AG20443 (cell line): Measurements from ENCODE around the gene PSKH1.
"Not testable (repeated sequence)": the region's sequence is repeated elsewhere in the genome, so short reads cannot be mapped to it uniquely, and the experiment has no call there.

ENCODE experiments used
- DNase-seq: peaks from one replicate; pipeline ENCODE4 v3.0.0; 2012; ENCODE audit warnings: low spot score, mixed read lengths

PSKH1 gene

DNA sequence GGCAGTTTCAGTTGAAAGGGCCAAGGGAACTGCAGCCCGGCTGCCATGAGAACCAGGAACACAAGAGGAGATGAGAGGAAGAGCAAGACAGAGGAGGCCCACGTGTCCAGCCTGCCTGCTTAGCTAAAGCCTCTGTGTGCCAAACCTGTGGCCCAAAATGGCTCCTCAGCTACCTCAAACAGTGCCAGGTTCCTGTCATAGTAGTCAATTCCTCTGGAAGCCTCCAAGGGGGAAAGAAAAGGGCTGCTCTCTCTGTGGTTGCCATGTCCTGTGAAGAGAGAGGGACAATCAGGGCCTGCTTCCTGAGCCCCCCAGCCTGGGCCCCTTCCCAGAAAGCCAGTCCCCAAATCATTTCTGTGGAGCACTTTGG lies 70.2 kb downstream of the PSKH1 start:
- no peak for DNase-seq

GRCh38 chr16:67963662-67964321 lies 70.7 kb downstream of the PSKH1 start:
- no peak for DNase-seq

- no peak for DNase-seq
These were observed 71.5 kb downstream of the PSKH1 start for GRCh38 chr16:67964477-67965131.

DNA sequence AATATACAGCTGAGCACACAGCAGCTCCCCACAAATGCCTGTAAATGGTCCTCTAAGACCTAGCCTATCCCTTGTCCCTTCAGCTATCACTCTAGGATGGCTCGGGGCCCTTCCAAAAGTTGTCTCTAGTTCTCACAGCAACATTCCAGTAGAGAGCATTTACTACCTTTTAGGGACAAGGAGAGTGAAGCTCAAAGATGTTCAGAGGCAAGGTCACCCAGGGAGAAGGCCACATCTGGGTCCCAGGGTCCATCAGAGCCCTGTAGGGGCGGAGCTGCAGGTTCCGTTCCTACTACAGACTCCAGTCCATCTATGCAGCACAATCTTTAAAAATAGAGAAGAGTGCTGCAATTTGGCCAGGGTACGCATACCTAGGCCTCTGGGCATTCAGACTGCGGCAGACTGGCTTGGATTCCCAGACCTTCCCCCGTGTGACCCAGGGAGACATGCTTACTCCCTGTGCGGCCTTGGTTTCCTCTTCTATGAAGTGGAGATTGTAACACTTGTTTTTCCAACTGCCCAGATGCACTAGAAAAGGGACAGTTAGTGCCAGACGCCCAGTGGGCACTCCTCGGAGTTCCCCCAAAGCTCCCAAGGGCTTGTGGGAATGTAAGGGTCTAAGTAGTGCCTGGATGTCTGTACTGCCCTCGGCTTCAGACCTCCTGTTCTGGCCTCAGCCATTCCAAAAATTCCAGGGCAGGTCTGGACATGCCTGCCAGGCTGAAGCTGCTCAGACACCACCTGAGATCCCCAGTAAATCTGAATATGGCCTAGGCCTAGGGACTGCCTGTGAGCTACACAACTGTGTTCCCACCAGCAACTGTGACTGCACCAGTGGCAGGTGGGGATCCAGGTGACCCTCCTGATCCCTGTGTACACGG lies 72.9 kb downstream of the PSKH1 start:
- no peak for DNase-seq

DNA sequence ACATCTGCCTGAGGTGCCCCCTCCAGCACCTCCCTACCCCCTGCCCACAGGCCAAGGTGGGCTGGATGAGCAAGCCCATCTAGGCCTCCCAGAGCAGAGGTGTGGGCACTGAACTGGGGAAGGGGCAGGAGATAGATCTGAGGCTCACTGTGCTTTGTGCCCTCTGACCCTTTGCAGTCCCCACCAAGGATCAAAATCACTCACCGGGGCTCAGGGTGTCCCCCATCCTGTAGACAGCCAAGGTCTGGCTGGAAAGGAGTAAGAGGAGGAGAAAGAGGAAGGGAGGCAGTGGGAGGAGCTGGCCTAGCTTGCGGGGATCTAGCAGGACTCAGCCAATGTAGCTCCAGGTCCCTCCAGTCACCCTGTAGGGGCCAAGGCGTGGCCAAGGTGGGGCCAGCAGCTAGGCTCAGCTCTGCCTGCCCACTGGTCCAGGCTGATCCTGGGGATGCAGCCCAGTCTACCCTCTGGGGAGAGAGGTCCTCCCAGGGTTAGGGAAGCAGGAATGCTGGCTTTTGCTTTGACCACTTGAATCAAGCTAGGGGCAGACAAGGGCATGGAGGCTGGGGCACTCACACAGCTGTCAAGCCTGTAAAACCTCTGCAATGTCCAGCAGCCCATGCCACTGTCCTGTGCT lies 73.6 kb downstream of the PSKH1 start:
- peak; percentile 70 for DNase-seq

GRCh38 chr16:67967183-67967957 lies 74.3 kb downstream of the PSKH1 start:
- no peak for DNase-seq

DNA sequence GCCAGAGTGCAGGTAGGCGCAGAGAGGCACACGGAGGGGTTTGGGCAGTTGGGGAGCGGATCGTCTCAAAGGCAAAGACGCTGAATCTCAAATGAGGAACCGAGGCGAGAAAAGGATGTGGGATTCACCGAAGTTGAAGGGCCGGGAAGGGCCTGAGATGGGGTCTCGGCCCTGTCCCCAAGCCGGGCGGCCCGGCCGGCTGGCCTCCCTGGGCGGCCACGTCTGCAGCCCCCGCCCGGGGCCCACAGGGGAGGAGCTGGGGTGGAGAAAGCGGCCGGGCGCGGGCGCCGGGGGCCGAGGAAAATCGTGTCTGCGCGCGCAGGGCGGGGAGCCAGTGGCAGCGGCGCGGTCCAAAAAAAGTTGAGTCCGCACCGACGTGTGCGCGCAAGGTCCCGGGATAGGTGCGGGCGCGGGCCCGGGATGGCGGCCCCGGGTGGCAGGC lies 74.9 kb downstream of the PSKH1 start:
- peak; percentile 83 for DNase-seq

DNA sequence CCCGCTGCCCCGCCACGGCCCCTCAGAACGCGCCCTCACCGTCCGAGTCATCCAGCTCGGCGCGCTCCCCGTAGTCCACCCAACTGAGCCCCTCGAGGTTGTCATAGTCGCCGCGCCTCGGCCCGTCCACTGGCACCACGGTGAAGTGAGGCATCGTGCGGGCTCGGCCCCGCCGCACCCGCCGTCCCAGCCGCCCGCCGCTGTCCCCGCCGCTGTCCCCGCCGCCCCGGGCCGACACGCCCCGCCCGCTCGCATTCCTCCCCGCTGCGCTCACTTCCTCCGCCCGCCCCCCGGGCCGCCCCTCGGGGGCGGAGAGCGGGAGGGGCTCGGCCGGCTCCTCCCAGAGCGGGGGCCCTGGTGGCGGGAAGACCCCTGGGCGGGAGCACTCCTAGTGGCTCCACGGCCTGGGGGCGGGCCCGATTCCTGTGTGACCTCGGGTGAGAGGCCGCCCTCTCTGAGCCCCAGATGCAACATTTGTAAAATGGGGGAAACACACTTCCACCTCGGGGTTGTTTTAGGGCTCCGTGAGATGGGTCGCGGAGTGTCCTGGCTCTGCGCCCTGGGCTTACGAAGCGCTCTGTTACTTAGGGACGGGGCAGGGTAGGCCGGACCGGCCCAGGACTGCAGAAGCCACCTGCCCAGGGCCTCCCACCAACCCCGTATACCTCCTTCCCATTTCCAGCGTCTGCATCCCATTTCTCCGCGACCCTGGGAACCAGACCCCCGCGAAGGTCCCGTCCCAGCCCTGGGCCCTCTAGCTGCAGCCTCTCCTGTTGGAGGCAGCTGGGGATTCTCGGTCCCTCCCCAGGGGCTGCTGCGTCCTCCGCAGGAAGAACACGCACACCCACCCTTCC lies 75.6 kb downstream of the PSKH1 start, which contains the start of gene SLC12A4:
SLC12A4 (minus strand) TSS at position 238 of the 854 bp plus-strand sequence; CDS start at position 154, 84 bp downstream.
- peak; percentile 98 for DNase-seq

GRCh38 chr16:67969254-67970039 lies 76.4 kb downstream of the PSKH1 start:
- no peak for DNase-seq

DNA sequence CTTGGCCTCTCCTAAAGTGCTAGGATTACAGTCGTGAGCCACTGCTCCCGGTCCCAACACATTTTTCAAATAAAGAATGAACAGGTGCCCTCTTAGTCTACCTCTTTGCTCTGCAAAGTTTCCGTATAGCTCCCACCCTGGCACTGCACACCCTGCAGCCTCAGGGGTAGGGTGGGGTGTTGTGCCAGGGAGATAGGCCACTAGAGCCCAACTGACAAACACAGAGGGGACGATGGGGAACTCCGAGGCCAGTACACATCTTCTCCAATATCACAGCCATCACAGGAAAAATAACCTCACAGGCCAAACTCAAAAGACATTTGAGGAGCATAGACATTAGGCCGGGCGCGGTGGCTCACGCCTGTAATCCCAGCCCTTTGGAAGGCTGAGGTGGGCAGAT lies 78.1 kb downstream of the PSKH1 start:
- DNase-seq, result no peak

GRCh38 chr16:67972285-67972684 lies 79.2 kb downstream of the PSKH1 start:
- not testable (repeated sequence) for DNase-seq

- DNase-seq, result no peak
These were observed 82.5 kb downstream of the PSKH1 start for GRCh38 chr16:67975321-67976105.

GRCh38 chr16:67976205-67976604 lies 83.2 kb downstream of the PSKH1 start:
- no peak for DNase-seq

GRCh38 chr16:67977005-67977404 lies 84.0 kb downstream of the PSKH1 start:
- no peak for DNase-seq

DNA sequence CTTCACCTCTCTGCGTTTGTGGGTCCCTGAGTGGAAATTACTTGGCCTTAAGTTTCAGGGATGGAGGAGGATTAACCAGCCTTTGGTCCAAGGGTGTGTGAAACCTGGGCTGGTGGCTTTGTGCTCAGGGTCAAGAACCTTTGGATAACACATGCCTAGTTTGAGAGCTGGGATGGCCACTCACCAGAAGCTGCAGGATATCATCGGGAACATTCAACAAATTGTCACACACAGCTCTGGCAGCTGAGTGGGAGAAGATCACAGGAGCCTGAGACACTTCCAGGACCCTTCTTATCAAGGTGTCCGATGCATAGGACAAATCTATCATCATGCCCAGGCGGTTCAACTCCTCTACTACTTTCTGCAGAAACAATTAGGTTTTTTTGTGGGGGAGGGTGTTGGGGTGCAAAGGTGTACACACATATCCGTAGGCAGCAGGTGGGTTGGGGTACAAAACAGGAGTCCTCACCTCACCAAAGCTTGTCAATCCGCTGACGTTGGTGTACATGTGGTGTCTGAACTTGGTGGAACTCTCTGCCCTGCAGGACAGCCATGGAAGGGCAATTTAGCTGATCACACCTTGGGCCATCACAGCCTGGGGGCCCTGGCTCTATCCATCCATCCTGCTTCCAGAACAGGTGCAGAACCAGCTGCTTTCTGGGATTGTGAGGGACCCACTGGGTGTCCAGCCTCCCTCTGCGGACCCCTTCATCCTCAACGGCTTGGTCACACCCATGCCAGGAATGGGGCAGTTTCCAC lies 84.6 kb downstream of the PSKH1 start:
- no peak for DNase-seq
